ENCODE data around the gene FYCO1. TPM values are rescaled to one million over a fixed set of nuclear protein-coding genes. Genes with fewer than 3 reads are reported as not detected.

FYCO1 gene
- total and polyA plus RNA-seq, 2 of the 8 experiments (the other 6 are each of a cell fraction or from before 2014, with no cell fraction given): 4.8 to 10.8 TPM

GRCh38 chr3:45960289-45960688, 35.3 kb downstream of the FYCO1 start:
- Histone ChIP-seq H3K27ac (ENCODE audit: low read depth, low read length) (no peak overlapping the region), H3K18ac (ENCODE audit: extremely low read depth, low read length) (no peak overlapping the region), H2BK15ac (ENCODE audit: low read length) (no peak overlapping the region), H3K4ac (replicated peaks; ENCODE audit: insufficient read length, low read depth, low read length) (no peak overlapping the region), H2AK5ac (ENCODE audit: low read depth, low read length) (no peak overlapping the region), H3K23me2 (ENCODE audit: low read depth, low read length) (no peaks in the 10 kb centered on the region), H3K4me1 (replicated peaks in 1 of 4; ENCODE audit: control insufficient read depth in 3 of 4, insufficient read depth in 4 of 4, low read length in 3 of 4) (no peaks in the 10 kb centered on the region), H3K36me3 (ENCODE audit: control insufficient read depth in 2 of 4, insufficient read depth in 4 of 4, low read length in 3 of 4) (peaks cover 14 to 87% (median 58%) of the 10 kb centered on the region in 4 experiments), H3K14ac (ENCODE audit: insufficient read length) (no peak overlapping the region), H4K20me1 (replicated peaks in 1 of 2; ENCODE audit: control insufficient read depth in 1 of 2, insufficient read depth in 2 of 2, low read length in 2 of 2) (peaks cover 4 to 6% of the 10 kb centered on the region in 2 experiments), H2BK5ac (ENCODE audit: low read depth, low read length) (no peak overlapping the region), H4K8ac (ENCODE audit: extremely low read depth, insufficient read depth, low read length) (no peak overlapping the region), H3K23ac (ENCODE audit: insufficient read length) (no peak overlapping the region), H3K27me3 (replicated peaks in 1 of 4; ENCODE audit: control insufficient read depth in 3 of 4, extremely low read depth in 1 of 4, insufficient read depth in 3 of 4, low read length in 3 of 4) (no peaks in the 10 kb centered on the region), H2BK12ac (ENCODE audit: low read depth, low read length) (no peak overlapping the region), H3K4me2 (ENCODE audit: insufficient read depth in 1 of 2, low read depth in 2 of 2, low read length in 2 of 2) (no peak overlapping the region), H2BK120ac (replicated peaks; ENCODE audit: low read depth, low read length) (no peak overlapping the region), H4K5ac (ENCODE audit: insufficient read length, low read depth, low read length) (no peak overlapping the region), H3K9me3 (ENCODE audit: insufficient read depth in 2 of 2, low read depth in 1 of 2, low read length in 1 of 2) (no peaks in the 10 kb centered on the region), H2AFZ (ENCODE audit: low read length) (no peak overlapping the region), H3K79me2 (ENCODE audit: control insufficient read depth in 1 of 2, insufficient read depth in 2 of 2, low read length in 2 of 2) (no peaks in the 10 kb centered on the region), H3K56ac (replicated peaks; ENCODE audit: insufficient read length, low read depth, low read length) (no peak overlapping the region), H3K4me3 (ENCODE audit: extremely low read depth in 1 of 4, insufficient read depth in 2 of 4, low read depth in 3 of 4, low read length in 4 of 4) (no peak overlapping the region), H3K79me1 (ENCODE audit: low read depth, low read length) (no peaks in the 10 kb centered on the region), H2BK20ac (ENCODE audit: low read length) (no peak overlapping the region), H4K91ac (replicated peaks; ENCODE audit: insufficient read length, low read length) (no peak overlapping the region), H3K9ac (replicated peaks in 1 of 4; ENCODE audit: extremely low read depth in 1 of 4, low read depth in 3 of 4, low read length in 3 of 4) (no peak overlapping the region)
- DNase-seq (ENCODE audit: low read depth in 1 of 2, low spot score in 2 of 2) (no peak), FAIRE-seq (no peak)
- POLR2A ChIA-PET (ENCODE audit: partially characterized antibody): interaction anchor here (0.6 kb wide), 1 partner anchor 34 kb away, joined by 4 read pairs; no protein-coding TSS in a partner anchor
- CTCF ChIA-PET (ENCODE audit: partially characterized antibody): interaction anchor here (0.7 to 3.6 kb wide), 3 partner anchors 118 to 467 kb away, joined by 3 to 19 read pairs (median 4); no protein-coding TSS in a partner anchor
- 93% methylated on average over 2 of the region's 2 CpGs; no CpG with 5 or more reads in 1 of the 2 experiments for WGBS, 2 experiments (ENCODE audit: extremely low coverage in 1 of 2, insufficient coverage in 1 of 2, insufficient read length in 1 of 2, insufficient replicate concordance in 2 of 2, low coverage in 1 of 2, low lambda C conversion rate in 2 of 2, missing lambda C conversion rate in 1 of 2)
- TF ChIP-seq SP1 (IDR thresholded peaks at IDR 0.05; ENCODE audit: low read depth, low read length) (no peak), RAD21 (IDR thresholded peaks at IDR 0.05 in 1 of 2, conservative IDR thresholded peaks at IDR 0.05 in 1 of 2; ENCODE audit: low read depth in 2 of 2, low read length in 2 of 2) (no peak), SP4 (IDR thresholded peaks at IDR 0.05; ENCODE audit: low read length) (no peak), CREB1 (IDR thresholded peaks at IDR 0.05) (no peak), CTBP2 (IDR thresholded peaks at IDR 0.05; ENCODE audit: borderline replicate concordance, insufficient read depth, insufficient read length, low read length) (no peak), NANOG (IDR thresholded peaks at IDR 0.05; ENCODE audit: insufficient read depth, low read depth, low read length, poor library complexity, severe bottlenecking) (no peak), BCL11A (IDR thresholded peaks at IDR 0.05; ENCODE audit: low read depth in 2 of 2, low read length in 2 of 2) (no peak)
